Measurements from ENCODE around the gene NEK5. TPM values are rescaled to one million over a fixed set of nuclear protein-coding genes. Genes with fewer than 3 reads are reported as not detected.

The NEK5 gene
- total and polyA plus RNA-seq, 2 of the 8 experiments (the other 6 are each of a cell fraction or from before 2014, with no cell fraction given), result 0.12 to 0.35 TPM

DNA sequence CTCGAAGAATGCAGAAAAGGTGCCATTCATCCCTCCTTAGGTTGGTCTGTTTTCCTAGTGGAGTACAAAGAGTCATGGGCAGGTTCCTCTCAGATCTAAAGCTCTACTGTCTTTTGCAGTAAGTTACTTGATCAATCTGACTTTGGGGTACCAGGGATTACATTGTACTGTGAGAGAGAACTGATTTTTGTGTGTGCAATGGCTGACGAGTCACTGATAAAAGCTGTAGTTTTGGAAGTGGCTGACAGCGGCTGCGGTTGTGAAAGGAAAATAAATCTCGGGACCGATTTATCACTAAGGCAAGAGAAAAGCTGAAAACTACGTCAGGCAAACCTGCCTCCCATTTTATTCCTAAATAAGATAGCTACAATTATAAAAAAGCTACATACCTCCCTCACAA, 77.5 kb downstream of the NEK5 start:
- FAIRE-seq, result peak; percentile 19
- 89% methylated on average over 7 of the region's 7 CpGs; no CpG with 5 or more reads in 1 of the 2 experiments for WGBS, 2 experiments (ENCODE audit: extremely low coverage in 1 of 2, insufficient coverage in 1 of 2, insufficient read length in 1 of 2, insufficient replicate concordance in 2 of 2, low coverage in 1 of 2, low lambda C conversion rate in 2 of 2, missing lambda C conversion rate in 1 of 2)
- no peaks in the 10 kb centered on the region for H3K9me3 ChIP-seq (ENCODE audit: insufficient read depth in 2 of 2, low read depth in 1 of 2, low read length in 1 of 2)
- TF ChIP-seq KDM1A (IDR thresholded peaks at IDR 0.05; ENCODE audit: borderline replicate concordance, low read length), result no peak
- TF ChIP-seq KDM5A (IDR thresholded peaks at IDR 0.05; ENCODE audit: low read length), result no peak
- TF ChIP-seq POLR2AphosphoS5 (IDR thresholded peaks at IDR 0.05; ENCODE audit: low read depth, low read length), result no peak
- TF ChIP-seq RNF2 (IDR thresholded peaks at IDR 0.05; ENCODE audit: borderline replicate concordance, low read depth, low read length, missing control alignments, poor library complexity, severe bottlenecking), result no peak
- TF ChIP-seq, protein P1, sequence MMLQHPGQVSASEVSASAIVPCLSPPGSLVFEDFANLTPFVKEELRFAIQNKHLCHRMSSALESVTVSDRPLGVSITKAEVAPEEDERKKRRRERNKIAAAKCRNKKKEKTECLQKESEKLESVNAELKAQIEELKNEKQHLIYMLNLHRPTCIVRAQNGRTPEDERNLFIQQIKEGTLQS (IDR thresholded peaks at IDR 0.05; ENCODE audit: insufficient read depth, low read depth, low read length), result no peak
- TF ChIP-seq CTBP2 (IDR thresholded peaks at IDR 0.05; ENCODE audit: borderline replicate concordance, insufficient read depth, insufficient read length, low read length), result no peak
- TF ChIP-seq POLR2A (IDR thresholded peaks at IDR 0.05; ENCODE audit: control extremely low read depth in 1 of 2, low read depth in 2 of 2, low read length in 2 of 2), result no peak
- no peak for TF ChIP-seq MAFK (IDR thresholded peaks at IDR 0.05; ENCODE audit: low read depth, low read length)
- TF ChIP-seq SP2 (IDR thresholded peaks at IDR 0.05; ENCODE audit: low read length), result no peak
- no peak for TF ChIP-seq EZH2 (IDR thresholded peaks at IDR 0.05; ENCODE audit: low read depth, low read length, severe bottlenecking)
- TF ChIP-seq, protein P2, sequence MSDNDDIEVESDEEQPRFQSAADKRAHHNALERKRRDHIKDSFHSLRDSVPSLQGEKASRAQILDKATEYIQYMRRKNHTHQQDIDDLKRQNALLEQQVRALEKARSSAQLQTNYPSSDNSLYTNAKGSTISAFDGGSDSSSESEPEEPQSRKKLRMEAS (IDR thresholded peaks at IDR 0.05), result no peak
- TF ChIP-seq CBX5 (IDR thresholded peaks at IDR 0.05; ENCODE audit: low read depth, low read length), result no peak
- TF ChIP-seq TCF12 (IDR thresholded peaks at IDR 0.05; ENCODE audit: low read depth, low read length), result no peak
- no peak for TF ChIP-seq TAF7 (optimal IDR thresholded peaks at IDR 0.05; ENCODE audit: borderline replicate concordance, low read depth, low read length)

More for the DNA sequence above, 77.5 kb downstream of the NEK5 start:
- no peak overlapping the region for H2BK12ac ChIP-seq (ENCODE audit: low read depth, low read length)
- no peak overlapping the region for H3K4me2 ChIP-seq (ENCODE audit: insufficient read depth in 1 of 2, low read depth in 2 of 2, low read length in 2 of 2)
- no peak overlapping the region for H2BK15ac ChIP-seq (ENCODE audit: low read length)
- H2BK120ac ChIP-seq (replicated peaks; ENCODE audit: low read depth, low read length), result no peak overlapping the region
- H4K91ac ChIP-seq (replicated peaks; ENCODE audit: insufficient read length, low read length), result no peak overlapping the region
- no peaks in the 10 kb centered on the region for H3K23me2 ChIP-seq (ENCODE audit: low read depth, low read length)
- H3K4me1 ChIP-seq (replicated peaks in 1 of 4; ENCODE audit: control insufficient read depth in 3 of 4, insufficient read depth in 4 of 4, low read length in 3 of 4), result no peaks in the 10 kb centered on the region; a peak in 1 of 7 replicates
- no peak overlapping the region for H3K27ac ChIP-seq (ENCODE audit: low read depth, low read length)
- H2AFZ ChIP-seq (ENCODE audit: low read length), result 0 out of 2 replicates have a peak overlapping the region, but pooled peaks have one; percentile 35
- ChIA-PET POLR2A (ENCODE audit: partially characterized antibody) (no interaction called here), CTCF (ENCODE audit: partially characterized antibody) (interaction anchor here (0.7 kb wide), 1 partner anchor 76 kb away, joined by 3 read pairs; no protein-coding TSS in a partner anchor)
- no peaks in the 10 kb centered on the region for H3K79me1 ChIP-seq (ENCODE audit: low read depth, low read length)
- no peak overlapping the region for H3K56ac ChIP-seq (replicated peaks; ENCODE audit: insufficient read length, low read depth, low read length)
- H4K8ac ChIP-seq (ENCODE audit: extremely low read depth, insufficient read depth, low read length), result no peak overlapping the region
- no peak overlapping the region for H3K4ac ChIP-seq (replicated peaks; ENCODE audit: insufficient read length, low read depth, low read length)
- H4K20me1 ChIP-seq (replicated peaks in 1 of 2; ENCODE audit: control insufficient read depth in 1 of 2, insufficient read depth in 2 of 2, low read length in 2 of 2), result no peaks in the 10 kb centered on the region
- no peaks in the 10 kb centered on the region for H3K36me3 ChIP-seq (ENCODE audit: control insufficient read depth in 2 of 4, insufficient read depth in 4 of 4, low read length in 3 of 4)
- H2BK5ac ChIP-seq (ENCODE audit: low read depth, low read length), result no peak overlapping the region
- no peaks in the 10 kb centered on the region for H3K27me3 ChIP-seq (replicated peaks in 1 of 4; ENCODE audit: control insufficient read depth in 3 of 4, extremely low read depth in 1 of 4, insufficient read depth in 3 of 4, low read length in 3 of 4)
- H2AK5ac ChIP-seq (ENCODE audit: low read depth, low read length), result no peak overlapping the region
- H2BK20ac ChIP-seq (ENCODE audit: low read length), result no peak overlapping the region
- no peak overlapping the region for H3K4me3 ChIP-seq (ENCODE audit: extremely low read depth in 1 of 4, insufficient read depth in 2 of 4, low read depth in 3 of 4, low read length in 4 of 4)
- no peak overlapping the region for H3K14ac ChIP-seq (ENCODE audit: insufficient read length)
- no peaks in the 10 kb centered on the region for H3K79me2 ChIP-seq (ENCODE audit: control insufficient read depth in 1 of 2, insufficient read depth in 2 of 2, low read length in 2 of 2)
- no peak overlapping the region for H3K9ac ChIP-seq (replicated peaks in 1 of 4; ENCODE audit: extremely low read depth in 1 of 4, low read depth in 3 of 4, low read length in 3 of 4)
- DNase-seq (ENCODE audit: low read depth in 1 of 2, low spot score in 2 of 2), result no peak
- H3K23ac ChIP-seq (ENCODE audit: insufficient read length), result no peak overlapping the region
- H3K18ac ChIP-seq (ENCODE audit: extremely low read depth, low read length), result no peak overlapping the region
- no peak overlapping the region for H4K5ac ChIP-seq (ENCODE audit: insufficient read length, low read depth, low read length)

Measured in H1 (cell line).